Activated CD8-positive, alpha-beta T cell treated with anti-CD3 and anti-CD28 coated beads, Interleukin-2, amount 10 ng/mL, durations not matched to agents 7 days and 5 days (primary cell): ENCODE measurements around the gene EFNA5. TPM values are rescaled to one million over a fixed set of nuclear protein-coding genes. Genes with fewer than 3 reads are reported as not detected.

ENCODE experiments used
- ATAC-seq: fragments of 150-1000 bp; cut with Tn5 transposase; one replicate; pipeline ENCODE4 v1.10.0; 2021; ENCODE audit warnings: moderate library complexity
- CTCF ChIA-PET: fragments of 350-600 bp; sonication (Branson Sonifier 250); formaldehyde crosslinking; loops from one replicate; lab custom pipeline; 2021; ENCODE audit warnings: antibody characterized with exemption; lab: Charles Lee
- POLR2A ChIA-PET: fragments of 350-600 bp; sonication (Branson Sonifier 250); formaldehyde crosslinking; loops from one replicate; lab custom pipeline; 2021; ENCODE audit warnings: antibody characterized with exemption; lab: Charles Lee
- DNase-seq: peaks from one replicate; pipeline ENCODE4 v3.0.0-alpha.2; 2020
- H3K27ac Mint-ChIP-seq: one replicate; pipeline ENCODE4 v1.8.0; 2021; ENCODE audit warnings: mild to moderate bottlenecking, mixed read lengths
- H3K27me3 Mint-ChIP-seq: one replicate; pipeline ENCODE4 v1.8.0; 2021; ENCODE audit warnings: low read depth, mixed read lengths
- H3K36me3 Mint-ChIP-seq: one replicate; pipeline ENCODE4 v1.8.0; 2021; ENCODE audit warnings: low read depth, mixed read lengths
- H3K4me1 Mint-ChIP-seq: one replicate; pipeline ENCODE4 v1.8.0; 2021; ENCODE audit warnings: low read depth, mixed read lengths
- H3K4me3 Mint-ChIP-seq: one replicate; pipeline ENCODE4 v1.8.0; 2021; ENCODE audit warnings: mild to moderate bottlenecking, mixed read lengths
- H3K9me3 Mint-ChIP-seq: one replicate; pipeline ENCODE4 v1.8.0; 2022; ENCODE audit warnings: mixed read lengths; ENCODE audit not compliant: insufficient read depth
- total RNA-seq, 2 experiments: library from RNA; stranded (reverse); gene quantifications; one replicate each; pipeline ENCODE4 v1.2.3, GENCODE V29; 2021

The EFNA5 gene
- total RNA-seq, 2 experiments from 2014 or later = not detected

GRCh38 chr5:107633171-107633901, 37.4 kb downstream of the EFNA5 start:
- peaks cover 2% of the 10 kb centered on the region for H3K27me3 Mint-ChIP-seq
- POLR2A ChIA-PET = no interaction called here
- ATAC-seq = no peak
- no peaks in the 10 kb centered on the region for H3K9me3 Mint-ChIP-seq
- no peak for DNase-seq
- no peaks in the 10 kb centered on the region for H3K4me1 Mint-ChIP-seq
- H3K4me3 Mint-ChIP-seq = no peak overlapping the region
- CTCF ChIA-PET = no interaction called here
- H3K36me3 Mint-ChIP-seq = no peaks in the 10 kb centered on the region
- H3K27ac Mint-ChIP-seq = no peak overlapping the region

GRCh38 chr5:107631805-107632362, 38.9 kb downstream of the EFNA5 start:
- H3K27ac Mint-ChIP-seq = no peak overlapping the region
- ATAC-seq = no peak
- H3K4me3 Mint-ChIP-seq = no peak overlapping the region

GRCh38 chr5:107630184-107630583, 40.6 kb downstream of the EFNA5 start:
- Mint-ChIP-seq H3K4me3 (no peak overlapping the region), H3K9me3 (no peaks in the 10 kb centered on the region), H3K36me3 (no peaks in the 10 kb centered on the region), H3K27ac (no peak overlapping the region), H3K27me3 (no peaks in the 10 kb centered on the region), H3K4me1 (no peaks in the 10 kb centered on the region)
- no peak for DNase-seq
- POLR2A ChIA-PET = no interaction called here
- ATAC-seq = no peak
- CTCF ChIA-PET = no interaction called here

More at GRCh38 chr5:107631805-107632362, 38.9 kb downstream of the EFNA5 start:
- DNase-seq = no peak
- Mint-ChIP-seq H3K36me3 (no peaks in the 10 kb centered on the region), H3K27me3 (peaks cover 2% of the 10 kb centered on the region), H3K9me3 (no peaks in the 10 kb centered on the region), H3K4me1 (no peaks in the 10 kb centered on the region)
- ChIA-PET CTCF (no interaction called here), POLR2A (no interaction called here)

GRCh38 chr5:107624235-107624634, 46.5 kb downstream of the EFNA5 start:
- ATAC-seq = no peak
- CTCF ChIA-PET = no interaction called here
- H3K27ac Mint-ChIP-seq = no peak overlapping the region

GRCh38 chr5:107621089-107621488, 49.6 kb downstream of the EFNA5 start:
- H3K9me3 Mint-ChIP-seq = no peaks in the 10 kb centered on the region
- no peak overlapping the region for H3K4me3 Mint-ChIP-seq
- ATAC-seq (no peak), DNase-seq (no peak)
- no peak overlapping the region for H3K27ac Mint-ChIP-seq
- ChIA-PET POLR2A (no interaction called here), CTCF (no interaction called here)
- H3K36me3 Mint-ChIP-seq = no peaks in the 10 kb centered on the region
- H3K4me1 Mint-ChIP-seq = no peaks in the 10 kb centered on the region
- H3K27me3 Mint-ChIP-seq = no peaks in the 10 kb centered on the region

More at GRCh38 chr5:107624235-107624634, 46.5 kb downstream of the EFNA5 start:
- Mint-ChIP-seq H3K27me3 (no peaks in the 10 kb centered on the region), H3K4me1 (no peaks in the 10 kb centered on the region), H3K9me3 (no peaks in the 10 kb centered on the region), H3K36me3 (no peaks in the 10 kb centered on the region), H3K4me3 (no peak overlapping the region)
- no peak for DNase-seq
- POLR2A ChIA-PET = no interaction called here

GRCh38 chr5:107619781-107620180, 51.0 kb downstream of the EFNA5 start:
- POLR2A ChIA-PET = no interaction called here
- Mint-ChIP-seq H3K27me3 (no peaks in the 10 kb centered on the region), H3K27ac (no peak overlapping the region)

GRCh38 chr5:107618242-107618641, 52.5 kb downstream of the EFNA5 start:
- Mint-ChIP-seq H3K36me3 (no peaks in the 10 kb centered on the region), H3K9me3 (no peaks in the 10 kb centered on the region), H3K27ac (no peak overlapping the region), H3K27me3 (peaks cover 5% of the 10 kb centered on the region), H3K4me3 (no peak overlapping the region), H3K4me1 (no peaks in the 10 kb centered on the region)
- POLR2A ChIA-PET = no interaction called here
- ATAC-seq (no peak), DNase-seq (no peak)
- CTCF ChIA-PET = no interaction called here

More at GRCh38 chr5:107619781-107620180, 51.0 kb downstream of the EFNA5 start:
- ATAC-seq (no peak), DNase-seq (no peak)
- Mint-ChIP-seq H3K36me3 (no peaks in the 10 kb centered on the region), H3K4me3 (no peak overlapping the region), H3K4me1 (no peaks in the 10 kb centered on the region), H3K9me3 (no peaks in the 10 kb centered on the region)
- CTCF ChIA-PET = no interaction called here

GRCh38 chr5:107617052-107617451, 53.7 kb downstream of the EFNA5 start:
- no peaks in the 10 kb centered on the region for H3K4me1 Mint-ChIP-seq

GRCh38 chr5:107616213-107616612, 54.5 kb downstream of the EFNA5 start:
- Mint-ChIP-seq H3K4me1 (no peaks in the 10 kb centered on the region), H3K9me3 (no peaks in the 10 kb centered on the region), H3K4me3 (no peak overlapping the region), H3K36me3 (no peaks in the 10 kb centered on the region), H3K27me3 (peaks cover 5% of the 10 kb centered on the region), H3K27ac (no peak overlapping the region)
- DNase-seq = no peak
- POLR2A ChIA-PET = no interaction called here
- CTCF ChIA-PET = interaction anchor here (1.2 kb wide), 1 partner anchor 20 kb away, joined by 3 read pairs; no protein-coding TSS in a partner anchor
- no peak for ATAC-seq

More at GRCh38 chr5:107617052-107617451, 53.7 kb downstream of the EFNA5 start:
- Mint-ChIP-seq H3K4me3 (no peak overlapping the region), H3K27me3 (peaks cover 5% of the 10 kb centered on the region), H3K9me3 (no peaks in the 10 kb centered on the region), H3K36me3 (no peaks in the 10 kb centered on the region), H3K27ac (no peak overlapping the region)
- POLR2A ChIA-PET = no interaction called here
- CTCF ChIA-PET = no interaction called here
- no peak for ATAC-seq
- no peak for DNase-seq

- ATAC-seq (no peak), DNase-seq (no peak)
- H3K36me3 Mint-ChIP-seq = no peaks in the 10 kb centered on the region
- peaks cover 5% of the 10 kb centered on the region for H3K27me3 Mint-ChIP-seq
- no peak overlapping the region for H3K4me3 Mint-ChIP-seq
- ChIA-PET POLR2A (interaction anchor here (0.6 kb wide), 1 partner anchor 20 kb away, joined by 5 read pairs; no protein-coding TSS in a partner anchor), CTCF (interaction anchor here (0.7 to 1.0 kb wide), 2 partner anchors 43 to 476 kb away, joined by 3 to 4 read pairs; no protein-coding TSS in a partner anchor)
- H3K4me1 Mint-ChIP-seq = no peaks in the 10 kb centered on the region
- no peaks in the 10 kb centered on the region for H3K9me3 Mint-ChIP-seq
- no peak overlapping the region for H3K27ac Mint-ChIP-seq
Observed at GRCh38 chr5:107615299-107615817, 55.4 kb downstream of the EFNA5 start.

GRCh38 chr5:107612541-107612940, 58.2 kb downstream of the EFNA5 start:
- ChIA-PET POLR2A (no interaction called here), CTCF (no interaction called here)
- Mint-ChIP-seq H3K27ac (no peak overlapping the region), H3K36me3 (no peaks in the 10 kb centered on the region), H3K27me3 (peaks cover 5% of the 10 kb centered on the region), H3K4me1 (no peaks in the 10 kb centered on the region), H3K9me3 (no peaks in the 10 kb centered on the region), H3K4me3 (no peak overlapping the region)
- ATAC-seq (no peak), DNase-seq (no peak)

- no peaks in the 10 kb centered on the region for H3K9me3 Mint-ChIP-seq
- no peak for ATAC-seq
- H3K36me3 Mint-ChIP-seq = no peaks in the 10 kb centered on the region
- peaks cover 9% of the 10 kb centered on the region for H3K27me3 Mint-ChIP-seq
- H3K27ac Mint-ChIP-seq = no peak overlapping the region
- POLR2A ChIA-PET = no interaction called here
- H3K4me3 Mint-ChIP-seq = no peak overlapping the region
- CTCF ChIA-PET = interaction anchor here (1.5 kb wide), 1 partner anchor 39 kb away, joined by 3 read pairs; no protein-coding TSS in a partner anchor
- H3K4me1 Mint-ChIP-seq = no peaks in the 10 kb centered on the region
- DNase-seq = no peak
Observed at GRCh38 chr5:107610798-107611197, 59.9 kb downstream of the EFNA5 start.
